Daoy (cell line): Measurements from ENCODE around the gene TIAM1. TPM values are rescaled to one million over a fixed set of nuclear protein-coding genes. Genes with fewer than 3 reads are reported as not detected.
"Not testable (repeated sequence)": the region's sequence is repeated elsewhere in the genome, so short reads cannot be mapped to it uniquely, and the experiment has no call there.

Source experiments
- DNase-seq: peaks from one replicate; pipeline ENCODE4 v3.0.0-alpha.2; 2015; ENCODE audit warnings: low read depth
- total RNA-seq: library from RNA; depleted of rRNA; stranded (reverse); fragments of >200 nt; shearing (Covaris generic); gene quantifications from 2 replicates; pipeline ENCODE4 v1.2.3, GENCODE V29; 2014

The TIAM1 gene
- total RNA-seq, 1 experiment from 2014 or later, result 17.8 TPM

DNA sequence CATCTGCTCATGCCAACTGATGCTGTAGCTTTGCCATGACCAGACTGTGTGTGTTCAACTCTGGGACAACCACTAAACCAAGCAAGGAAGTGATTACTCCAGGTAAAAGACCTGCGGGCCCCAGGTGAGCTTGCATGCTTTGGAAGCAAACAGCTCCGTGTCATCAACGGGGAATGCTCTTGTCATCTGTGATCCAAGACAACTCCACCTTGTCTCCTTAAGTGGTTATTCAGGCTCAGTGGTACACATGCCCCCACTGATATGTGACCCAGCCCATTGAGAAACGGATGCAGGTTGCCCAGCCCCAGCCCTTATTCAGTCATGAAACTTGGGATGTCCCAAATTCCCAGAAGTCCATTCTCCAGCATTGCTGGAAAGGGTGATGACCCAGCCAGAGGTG, 89.0 kb downstream of the TIAM1 start:
- DNase-seq, result no peak

DNA sequence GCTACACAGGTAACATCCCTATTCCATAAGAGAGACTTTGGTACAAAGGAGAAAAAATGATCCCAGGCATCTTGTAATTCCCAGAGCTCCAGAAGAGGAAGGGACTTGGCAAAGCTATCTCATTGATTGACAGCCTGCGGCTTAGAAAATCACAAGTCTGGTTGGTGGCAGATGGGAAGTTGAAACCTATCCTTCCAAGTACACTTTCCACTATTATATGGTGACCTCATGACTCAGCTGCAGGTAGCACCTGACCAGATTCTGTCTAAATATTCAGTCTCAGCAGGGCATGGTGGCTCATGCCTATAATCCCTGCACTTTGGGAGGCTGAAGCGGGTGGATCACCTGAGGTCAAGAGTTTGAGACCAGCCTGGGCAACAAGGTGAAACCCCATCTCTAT, 89.9 kb downstream of the TIAM1 start:
- no peak for DNase-seq

- no peak for DNase-seq
Observed at GRCh38 chr21:31253684-31254083, 90.4 kb downstream of the TIAM1 start.

DNA sequence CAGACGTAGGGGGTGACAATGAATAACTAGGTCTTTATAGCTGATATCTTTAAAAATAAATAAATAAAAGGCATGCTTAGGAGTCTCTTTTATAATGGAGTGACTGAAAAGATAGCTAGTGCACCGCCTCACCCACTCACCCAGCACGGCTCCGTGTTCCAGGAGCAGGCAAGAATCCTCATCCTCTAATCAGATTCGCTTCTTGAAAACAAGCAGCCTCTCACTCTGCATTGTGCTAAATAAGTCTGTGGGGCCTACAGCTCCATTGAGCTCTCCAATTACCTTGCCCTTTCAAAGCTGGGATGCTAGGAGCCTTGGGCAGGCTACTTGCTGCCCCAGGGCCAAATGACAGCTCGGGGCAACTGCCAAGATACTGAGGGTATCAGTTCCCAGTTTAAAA, 91.5 kb downstream of the TIAM1 start:
- no peak for DNase-seq

DNA sequence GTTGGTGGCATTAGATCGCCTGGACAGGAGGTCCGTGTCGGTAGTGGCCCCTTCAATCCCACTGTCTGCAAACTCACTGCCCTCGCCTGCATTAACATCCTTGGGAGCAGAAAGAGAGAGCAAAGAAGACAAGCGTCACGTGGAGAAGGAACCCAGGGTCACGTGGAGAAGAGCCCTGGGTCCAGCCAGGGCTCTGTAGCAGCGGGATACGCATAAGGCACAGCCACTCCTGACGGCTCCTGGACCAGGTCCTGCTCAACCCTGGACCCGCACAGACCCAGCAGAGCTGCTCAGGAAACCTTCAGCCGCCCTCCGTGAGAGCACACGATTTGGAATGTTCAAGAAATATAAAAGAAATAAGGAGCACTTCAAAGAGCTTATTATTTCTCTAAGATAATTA, 92.0 kb downstream of the TIAM1 start:
- DNase-seq, result no peak

- DNase-seq, result no peak
Observed at GRCh38 chr21:31251686-31252085, 92.4 kb downstream of the TIAM1 start.

- DNase-seq, result peak; percentile 74
Observed at GRCh38 chr21:31248598-31248997, 95.5 kb downstream of the TIAM1 start.

DNA sequence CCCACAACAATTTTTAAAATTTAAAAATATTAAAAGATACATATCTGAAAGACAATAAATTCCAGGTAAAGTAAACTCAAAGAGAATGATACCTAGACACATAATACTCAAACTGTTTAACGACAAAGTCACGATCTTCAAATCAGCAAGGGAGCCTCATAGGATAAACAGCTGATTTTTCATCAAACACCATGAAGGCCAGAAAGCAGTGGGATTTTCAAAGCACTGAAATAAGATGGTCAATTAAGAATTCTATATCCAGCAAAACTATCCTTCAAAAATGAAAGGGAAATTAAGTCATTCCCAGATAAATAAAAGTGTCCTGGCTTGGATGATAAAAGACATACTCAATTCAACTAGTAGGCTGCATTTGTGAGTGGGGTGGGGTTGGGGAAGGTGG, 100.5 kb downstream of the TIAM1 start:
- no peak for DNase-seq

DNA sequence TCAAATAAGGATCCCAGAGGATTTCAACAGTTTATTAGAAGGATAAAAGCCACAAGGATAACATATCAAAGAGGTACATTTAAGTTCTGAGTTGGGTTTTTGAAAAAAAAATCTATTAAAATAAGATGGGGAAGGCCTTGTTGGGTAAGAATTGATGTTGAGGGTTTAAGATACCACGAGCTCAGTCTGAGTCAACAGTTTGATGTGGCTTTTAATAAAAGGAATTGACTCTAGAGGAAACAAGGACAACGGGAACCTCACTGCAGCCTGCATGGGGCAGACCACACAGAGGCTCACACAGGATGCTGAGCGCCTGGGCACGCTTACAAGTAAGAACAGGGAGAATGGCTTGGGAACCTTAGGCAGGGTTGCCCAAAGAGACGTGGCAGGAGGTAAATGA, 107.5 kb downstream of the TIAM1 start:
- peak; percentile 73 for DNase-seq

DNA sequence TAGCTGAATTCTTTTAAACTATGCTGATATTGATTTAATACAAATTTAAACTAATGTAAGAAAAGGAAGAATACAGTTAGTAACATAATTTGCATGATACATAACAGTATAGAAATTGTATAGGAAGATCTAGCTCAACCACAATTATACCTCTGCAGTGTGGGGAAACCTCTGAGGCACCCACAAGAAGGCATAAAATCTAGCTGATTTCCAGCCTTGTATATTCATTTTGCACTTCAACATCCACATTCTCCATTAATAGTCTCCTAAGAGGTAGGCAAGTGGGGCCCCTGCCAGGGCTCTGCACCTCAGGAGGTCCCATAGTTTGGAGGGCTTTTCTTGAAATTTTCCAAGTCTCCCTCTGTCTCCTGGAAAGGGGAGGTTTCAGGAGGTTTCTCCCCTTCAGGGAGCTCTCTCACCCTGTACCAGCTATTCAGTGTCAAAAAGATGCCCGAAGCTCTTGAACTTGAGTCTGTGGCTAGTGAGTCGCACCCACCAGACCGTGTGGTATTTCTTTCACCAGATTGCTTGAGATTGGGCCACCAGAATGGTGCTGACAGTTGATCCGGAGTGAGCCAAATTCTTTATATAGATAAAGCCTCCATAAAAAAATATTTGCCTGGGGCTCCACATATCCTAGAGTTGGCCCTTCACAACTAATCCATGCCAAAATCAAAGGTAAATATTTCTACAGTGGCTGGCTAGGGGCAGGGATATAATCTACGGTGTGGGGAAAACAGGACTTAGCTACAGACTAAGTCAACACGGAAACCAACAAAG, 108.2 kb downstream of the TIAM1 start:
- peak; percentile 77 for DNase-seq

GRCh38 chr21:31234936-31235335, 109.1 kb downstream of the TIAM1 start:
- DNase-seq, result no peak

- DNase-seq, result no peak
Observed at GRCh38 chr21:31233711-31234110, 110.3 kb downstream of the TIAM1 start.

DNA sequence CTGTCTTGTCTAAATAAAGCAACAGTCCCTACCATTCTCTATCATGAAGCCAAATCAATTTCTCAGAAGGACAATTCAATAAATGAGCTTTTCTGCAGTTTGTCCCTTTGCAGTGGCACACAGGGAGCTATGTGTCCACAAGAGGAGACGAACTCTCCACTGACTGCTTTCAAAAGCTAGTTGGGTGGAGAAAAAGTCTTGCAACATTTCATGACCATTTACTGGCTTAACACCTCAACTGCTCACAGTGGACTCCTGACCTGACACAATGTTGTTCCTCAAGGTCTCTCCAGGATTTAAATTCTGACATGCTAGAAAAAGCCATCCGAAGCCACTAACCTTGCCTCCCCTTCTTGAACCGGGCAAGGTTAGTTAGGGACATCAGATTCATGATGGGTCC, 111.7 kb downstream of the TIAM1 start:
- no peak for DNase-seq

GRCh38 chr21:31230937-31231336, 113.1 kb downstream of the TIAM1 start:
- DNase-seq, result no peak

GRCh38 chr21:31228723-31229122, 115.3 kb downstream of the TIAM1 start:
- not testable (repeated sequence) for DNase-seq

- no peak for DNase-seq
Observed at GRCh38 chr21:31225713-31226112, 118.3 kb downstream of the TIAM1 start.

GRCh38 chr21:31222142-31222541, 121.9 kb downstream of the TIAM1 start:
- no peak for DNase-seq

DNA sequence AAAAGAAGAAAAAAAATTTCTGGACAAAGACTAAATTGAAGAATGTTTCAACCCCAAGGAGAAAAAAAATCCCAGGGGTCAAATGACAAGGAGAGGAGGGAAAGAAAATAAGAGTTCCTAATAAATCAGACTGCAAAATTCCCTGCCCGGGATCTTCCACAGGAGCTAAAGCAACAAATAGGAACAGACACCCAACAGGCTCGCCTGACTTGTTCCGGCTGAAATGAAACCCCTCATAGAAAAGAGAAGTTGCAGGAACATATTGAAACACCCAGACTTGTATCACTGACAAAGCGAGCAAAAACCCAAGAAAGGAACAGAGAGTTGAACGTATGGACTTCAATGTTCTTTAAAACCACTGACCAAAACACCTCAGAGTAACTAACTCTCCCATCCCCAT, 123.0 kb downstream of the TIAM1 start:
- no peak for DNase-seq

DNA sequence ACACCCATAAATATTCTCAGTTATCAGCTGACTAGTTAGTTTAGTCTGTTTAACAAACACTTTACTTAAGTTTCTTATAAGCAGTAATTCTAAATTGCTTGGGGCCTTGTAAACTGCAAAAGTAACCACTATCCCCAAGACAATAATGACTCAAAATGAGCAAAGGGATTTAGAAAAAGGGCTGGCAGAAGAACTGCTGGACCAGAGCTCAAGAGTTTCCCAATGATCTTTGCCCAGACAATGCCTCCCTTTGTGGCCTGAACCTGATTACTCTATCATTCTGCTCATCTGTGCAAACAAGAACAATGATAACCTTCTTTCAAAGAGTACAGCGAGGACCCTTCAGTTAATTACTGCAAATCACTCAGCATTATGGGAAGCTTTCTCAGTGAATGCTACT, 123.5 kb downstream of the TIAM1 start:
- DNase-seq, result no peak

DNA sequence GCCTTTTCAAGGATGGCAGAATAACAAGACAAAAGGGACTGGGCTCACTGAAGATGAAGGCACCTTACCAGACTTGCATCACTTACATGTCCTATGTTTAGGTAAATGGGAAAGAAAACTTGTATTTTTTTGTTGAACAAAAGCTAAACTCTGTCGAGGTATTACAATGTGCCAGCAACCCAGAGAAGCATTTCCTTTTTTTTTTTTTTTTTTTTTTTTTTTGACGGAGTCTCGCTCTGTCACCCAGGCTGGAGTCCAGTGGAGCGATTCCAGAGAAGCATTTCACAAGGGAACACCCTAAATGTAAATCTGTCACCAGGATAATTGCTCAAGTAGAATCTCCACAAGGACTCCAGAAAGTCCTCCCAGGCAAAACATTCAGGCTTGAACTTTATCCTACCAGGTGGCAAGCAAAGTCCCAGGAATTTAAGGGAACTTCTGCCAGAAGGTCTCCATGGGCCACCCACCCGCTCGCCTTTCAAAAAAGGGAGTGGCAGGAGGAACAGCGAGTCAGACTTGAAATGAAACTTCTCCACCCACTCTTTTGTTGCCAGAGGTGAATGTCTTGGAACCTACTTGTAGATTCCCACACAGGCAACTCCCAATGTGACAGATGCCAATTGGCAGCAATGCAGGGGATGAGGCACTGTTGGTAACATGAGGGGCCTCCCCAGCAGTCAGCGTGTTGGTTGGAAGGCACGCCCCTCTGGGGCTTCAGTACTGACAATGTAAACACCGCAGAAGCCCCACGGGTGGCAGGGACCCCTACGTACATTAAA, 125.0 kb downstream of the TIAM1 start:
- peak; percentile 85 for DNase-seq

DNA sequence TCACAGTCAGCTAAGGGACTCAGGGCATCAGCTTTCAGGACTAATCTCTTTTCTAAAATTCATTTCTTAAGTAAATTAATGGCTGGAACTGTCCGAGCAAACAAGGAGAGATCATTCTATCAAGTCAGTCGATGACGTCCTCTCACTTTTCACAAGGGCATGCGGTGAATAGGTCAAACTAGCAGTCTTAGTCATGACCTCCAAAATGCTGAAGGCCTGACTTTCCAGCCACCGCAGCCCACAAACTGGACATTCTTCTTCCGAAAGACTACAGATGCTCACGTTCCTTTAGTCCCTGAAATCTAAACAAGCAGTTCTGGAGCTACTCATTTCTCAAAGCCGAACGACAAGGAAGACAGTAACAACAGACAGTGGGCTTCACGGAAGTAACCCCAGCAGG, 127.9 kb downstream of the TIAM1 start:
- no peak for DNase-seq

GRCh38 chr21:31213787-31214186, 130.3 kb downstream of the TIAM1 start:
- no peak for DNase-seq

DNA sequence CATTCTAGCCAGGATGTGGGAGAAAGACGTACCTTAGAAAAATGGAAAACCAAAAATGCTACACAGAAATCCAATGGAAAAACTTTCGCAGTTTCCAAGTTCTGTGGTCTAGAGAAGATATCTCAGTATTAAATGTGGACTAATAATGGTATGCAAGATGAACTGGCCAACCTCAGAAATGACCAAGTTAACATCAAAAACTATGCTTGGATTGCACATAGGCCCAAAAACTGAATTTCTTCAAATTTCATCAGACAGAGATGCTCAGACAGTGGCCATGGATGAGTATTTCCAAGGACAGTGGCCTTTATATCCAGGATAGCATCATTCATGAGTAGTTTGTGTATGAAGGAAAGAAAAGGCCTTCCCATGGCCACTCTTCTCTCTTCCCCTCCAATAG, 132.2 kb downstream of the TIAM1 start:
- DNase-seq, result no peak
